GM19023 (cell line): Measurements from ENCODE around the gene PARVA.
"Not testable (repeated sequence)": the region's sequence is repeated elsewhere in the genome, so short reads cannot be mapped to it uniquely, and the experiment has no call there.

ENCODE experiments used
- ATAC-seq: cut with Tn5 transposase; IDR thresholded peaks from one replicate; pipeline ENCODE4 v1.9.1; 2021; ENCODE audit warnings: mild to moderate bottlenecking, moderate library complexity; ENCODE audit not compliant: unreplicated experiment

Gene PARVA

DNA sequence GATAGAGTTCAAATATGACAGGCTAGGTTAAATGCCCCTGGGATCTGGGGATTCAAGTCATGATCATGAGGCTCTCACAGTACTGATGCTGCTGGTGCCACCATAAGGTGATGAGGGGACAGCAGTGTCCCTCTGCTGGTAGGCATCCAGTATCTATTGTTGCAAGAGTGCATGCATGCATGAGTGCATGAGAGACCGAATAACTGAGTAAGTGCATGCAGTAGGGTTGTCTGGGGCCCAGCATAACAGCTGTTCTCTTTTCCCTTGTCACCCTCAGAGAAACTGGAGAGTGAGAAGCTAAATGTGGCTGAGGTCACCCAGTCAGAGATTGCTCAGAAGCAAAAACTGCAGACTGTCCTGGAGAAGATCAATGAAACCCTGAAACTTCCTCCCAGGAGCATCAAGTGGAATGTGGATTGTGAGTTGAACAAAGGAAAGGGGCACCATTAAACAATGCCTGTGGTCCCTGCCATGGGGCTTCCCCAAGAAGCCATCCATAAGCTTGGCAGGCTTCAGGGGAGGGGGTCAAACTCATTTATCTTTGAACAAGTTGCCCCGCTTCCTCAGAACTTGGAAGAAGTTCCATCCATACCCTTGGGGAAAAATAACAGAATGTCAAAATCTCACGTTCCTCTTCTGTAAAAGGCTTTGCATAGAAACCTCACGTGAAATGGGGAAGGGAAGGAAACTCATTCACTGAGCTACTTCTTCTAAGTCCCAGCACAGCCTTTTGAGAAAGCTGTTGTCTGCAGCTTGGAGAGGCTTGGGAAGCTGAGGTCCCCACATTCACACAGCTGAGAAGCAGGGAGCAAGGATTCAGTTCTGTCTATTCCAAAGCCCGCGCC is 119.0 kb downstream of the PARVA start:
- ATAC-seq: no peak

DNA sequence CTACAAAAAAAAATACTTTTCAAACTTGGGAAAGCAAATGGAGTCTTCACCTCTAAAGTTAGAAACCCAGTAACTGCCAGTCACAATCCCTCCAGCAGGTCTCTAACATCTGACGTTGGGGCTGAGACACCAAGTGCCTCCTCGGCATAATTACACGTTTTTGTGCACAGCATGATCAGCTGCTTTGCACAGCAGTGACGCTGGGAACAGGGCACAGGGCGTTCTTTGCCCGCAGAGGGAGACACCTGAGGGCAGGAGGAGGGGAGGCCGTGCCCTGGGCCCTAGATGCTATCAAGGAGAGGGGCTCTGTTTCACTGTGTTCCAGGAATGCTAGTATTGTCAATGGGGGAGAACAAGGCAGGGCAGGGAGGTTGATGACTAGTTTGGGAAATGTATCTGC is 120.1 kb downstream of the PARVA start:
- ATAC-seq: no peak

DNA sequence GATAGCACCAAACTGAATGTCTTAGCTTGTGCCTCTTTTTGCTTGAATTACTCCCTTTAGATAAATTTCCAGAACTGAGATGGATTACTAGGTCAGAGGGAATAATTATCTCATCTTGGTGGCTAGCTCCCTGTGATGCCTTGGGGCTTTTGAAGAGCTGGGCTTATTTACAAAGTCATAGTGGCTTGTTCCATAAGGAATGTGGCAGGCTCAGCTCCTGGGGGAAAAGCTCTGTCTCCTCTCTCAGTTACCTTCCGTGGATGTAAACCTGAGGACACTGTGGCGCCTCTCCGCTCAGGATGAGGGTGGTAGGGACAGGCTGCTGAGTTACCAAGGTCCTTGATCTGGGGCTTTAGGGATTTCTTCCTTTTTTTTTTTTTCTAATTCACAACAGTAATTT is 121.7 kb downstream of the PARVA start:
- ATAC-seq: no peak

DNA sequence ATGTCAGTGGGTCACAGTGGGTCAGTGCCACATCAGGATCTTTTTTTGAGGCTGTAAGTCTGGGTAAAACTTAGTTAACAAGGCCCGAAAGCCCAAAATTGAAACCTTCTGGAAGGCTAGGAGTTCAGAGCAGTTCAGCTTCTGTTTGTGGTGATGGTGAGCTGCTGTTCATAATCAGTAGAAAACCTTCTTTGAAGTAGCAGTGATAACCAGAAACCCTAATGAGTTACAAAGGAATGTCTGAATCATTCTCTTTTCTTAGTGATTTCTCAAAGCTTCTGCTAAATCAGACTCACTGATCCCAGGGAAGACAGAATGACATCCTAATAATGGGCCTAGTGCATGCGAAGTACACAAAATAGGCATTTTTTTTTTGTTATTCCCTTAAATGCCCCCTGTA is 124.7 kb downstream of the PARVA start:
- ATAC-seq: no peak

DNA sequence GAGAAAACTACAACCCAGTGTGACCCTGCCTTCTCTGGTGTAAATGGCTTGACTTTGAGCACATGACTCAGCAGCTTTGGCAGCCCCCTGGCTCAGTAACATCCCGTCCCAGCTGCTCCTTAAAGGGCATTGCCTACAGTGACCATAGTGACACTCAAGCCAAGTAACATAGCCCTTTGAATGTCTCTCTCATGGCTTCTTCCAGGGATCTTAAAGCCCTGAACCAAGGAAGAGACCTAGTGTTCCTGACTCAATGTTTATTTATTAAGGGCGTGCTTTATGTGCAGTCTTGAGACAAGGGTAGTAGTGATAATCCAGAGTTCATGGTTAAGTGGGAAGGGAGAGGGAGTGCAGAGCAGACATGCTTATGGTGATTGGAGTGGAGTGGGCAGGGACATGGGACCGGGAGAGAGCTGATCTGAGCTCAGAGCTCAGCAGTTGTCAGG is 125.7 kb downstream of the PARVA start:
- ATAC-seq: no peak

DNA sequence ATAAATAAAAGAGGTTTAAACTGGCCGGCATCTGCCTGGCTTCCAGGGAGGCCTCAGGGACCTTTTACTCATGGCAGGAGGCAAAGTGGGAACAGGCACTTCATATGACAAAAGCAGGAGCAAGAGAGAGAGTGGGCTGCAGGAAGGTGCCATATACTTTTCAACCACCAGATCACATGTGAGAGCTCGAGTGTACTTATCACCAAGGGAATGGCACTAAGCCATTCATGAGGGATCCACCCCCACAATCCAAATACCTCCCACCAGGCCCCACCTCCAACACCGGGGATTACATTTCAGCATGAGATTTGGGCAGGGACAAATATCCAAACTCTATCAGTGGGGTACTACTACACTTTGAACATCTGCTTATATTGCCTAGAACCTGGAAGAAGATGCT is 126.5 kb downstream of the PARVA start:
- ATAC-seq: no peak

DNA sequence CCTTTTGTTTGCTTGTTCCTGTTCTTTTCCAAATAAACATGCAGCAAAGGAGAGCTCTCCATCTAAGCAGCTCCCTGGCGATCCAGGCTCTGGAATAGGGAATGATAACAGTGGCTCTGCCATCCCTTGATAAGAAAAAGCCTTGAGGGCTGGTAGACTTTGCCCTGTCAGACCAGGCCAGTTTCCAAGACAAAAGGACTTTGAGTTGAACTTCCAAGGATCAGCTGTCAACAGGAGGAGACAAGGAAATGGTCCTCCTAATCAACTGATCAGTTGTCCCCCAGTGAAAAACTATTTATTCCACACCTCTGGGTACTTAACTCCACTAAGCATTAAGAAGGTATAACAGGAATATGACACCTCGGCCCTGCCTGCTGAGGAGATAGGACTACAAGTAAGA is 127.8 kb downstream of the PARVA start:
- no peak for ATAC-seq

DNA sequence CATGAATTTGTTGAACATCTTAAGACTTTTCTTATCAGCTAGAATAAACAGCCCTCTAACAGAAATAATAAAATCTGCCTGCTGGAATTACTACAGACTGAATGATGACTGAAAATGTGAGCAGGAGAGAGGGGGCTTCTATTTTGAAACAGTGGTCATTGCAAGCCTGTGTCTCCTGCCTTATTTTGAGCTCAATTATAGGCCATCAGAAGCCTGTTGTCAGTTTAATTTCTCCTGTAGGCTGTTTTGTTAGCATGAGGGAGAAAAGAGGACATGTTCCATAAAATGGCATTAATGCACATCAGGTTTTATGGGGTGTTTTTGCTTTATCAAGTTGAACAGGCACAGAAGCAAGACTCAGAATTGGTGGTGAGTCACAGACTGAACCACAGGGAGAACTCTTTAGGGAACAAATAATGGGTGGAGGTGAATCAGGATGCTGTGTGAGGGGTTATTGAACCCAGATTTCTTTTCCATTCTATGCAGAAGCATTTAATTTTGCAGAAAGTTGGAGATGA is 129.1 kb downstream of the PARVA start:
- ATAC-seq: no peak

DNA sequence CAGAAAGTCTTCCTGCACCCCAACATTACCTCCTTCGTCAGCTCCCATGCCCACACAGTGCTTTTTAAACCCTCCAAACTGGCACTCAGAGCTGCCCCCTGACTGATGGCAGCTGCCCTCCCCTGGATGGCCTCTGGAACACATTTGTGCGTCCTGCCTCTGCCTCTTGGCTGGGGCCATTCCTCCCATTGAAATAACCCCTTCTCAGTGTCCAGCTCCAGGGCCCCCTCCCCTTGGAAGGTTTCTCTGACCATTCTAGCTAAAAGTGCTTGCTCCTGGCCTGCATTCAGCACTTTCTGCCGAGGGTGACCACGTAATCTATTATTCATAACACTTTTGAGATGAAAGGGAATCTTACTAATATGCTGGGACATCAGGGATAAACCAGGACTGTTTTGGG is 130.0 kb downstream of the PARVA start:
- no peak for ATAC-seq

DNA sequence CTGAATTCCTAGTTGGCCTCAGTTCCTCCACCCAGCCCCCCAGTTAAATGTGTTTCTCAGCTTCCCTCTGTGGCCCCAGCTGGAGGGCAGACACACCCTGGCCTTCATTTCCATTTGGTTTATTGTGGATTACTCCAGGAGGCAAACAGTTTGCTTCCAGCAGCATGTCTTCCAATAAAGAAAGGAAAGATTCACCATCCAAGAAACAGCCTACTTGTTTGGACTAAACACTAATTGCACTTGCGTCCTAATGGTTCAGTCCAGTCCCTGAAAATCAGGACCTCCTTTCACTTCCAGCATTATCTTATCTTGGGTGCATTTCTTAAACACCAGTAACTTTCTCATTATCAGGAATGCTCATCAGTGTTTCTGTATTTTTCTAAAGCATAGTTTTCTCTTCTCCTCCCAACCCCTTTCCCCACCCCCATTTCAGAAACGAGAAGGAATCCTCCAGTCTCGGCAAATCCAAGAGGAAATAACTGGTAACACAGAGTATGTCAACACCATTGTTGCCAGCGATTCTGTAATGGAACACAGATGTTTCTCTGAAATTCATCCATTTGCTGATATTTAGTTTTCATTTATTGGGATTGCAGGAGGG is 130.9 kb downstream of the PARVA start:
- no peak for ATAC-seq

DNA sequence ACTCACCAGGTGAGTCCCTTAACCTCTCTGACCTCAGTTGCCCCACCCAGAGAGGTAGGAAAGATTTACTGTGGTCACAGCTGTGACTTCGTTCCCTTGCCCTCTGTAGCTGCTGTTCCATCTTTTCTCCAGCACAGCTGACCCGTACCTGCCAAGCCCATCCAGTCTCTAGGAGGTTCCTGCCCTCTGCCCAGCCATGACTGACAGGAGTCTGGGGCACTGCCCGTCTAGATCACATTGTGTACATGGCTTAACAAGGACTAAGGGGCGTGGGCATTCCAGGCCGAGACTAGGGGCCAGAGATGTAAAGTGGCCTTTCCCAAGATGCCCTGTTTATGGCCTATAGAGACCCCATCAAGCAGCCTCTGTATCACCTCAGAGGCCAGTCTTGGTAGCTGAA is 132.0 kb downstream of the PARVA start:
- no peak for ATAC-seq

DNA sequence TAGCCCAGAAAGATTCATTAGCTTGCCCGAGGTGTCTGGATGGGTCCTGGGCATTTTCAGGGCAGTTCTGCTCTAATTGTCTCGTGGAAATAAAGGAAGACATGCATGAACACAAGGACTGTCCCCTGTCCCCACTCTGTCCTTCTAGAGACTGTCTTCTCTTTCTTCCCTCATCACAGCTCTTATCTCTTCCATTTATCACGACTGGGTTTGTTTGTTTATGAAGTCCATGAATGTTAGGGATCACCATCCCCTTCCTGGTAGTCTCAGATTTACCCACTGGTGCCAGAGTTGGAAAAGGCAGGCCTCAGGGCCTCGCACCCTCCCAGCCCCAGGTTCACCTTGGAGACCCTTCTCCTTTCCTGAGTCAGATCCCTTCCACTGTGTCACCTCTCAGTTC is 134.8 kb downstream of the PARVA start:
- ATAC-seq: no peak

DNA sequence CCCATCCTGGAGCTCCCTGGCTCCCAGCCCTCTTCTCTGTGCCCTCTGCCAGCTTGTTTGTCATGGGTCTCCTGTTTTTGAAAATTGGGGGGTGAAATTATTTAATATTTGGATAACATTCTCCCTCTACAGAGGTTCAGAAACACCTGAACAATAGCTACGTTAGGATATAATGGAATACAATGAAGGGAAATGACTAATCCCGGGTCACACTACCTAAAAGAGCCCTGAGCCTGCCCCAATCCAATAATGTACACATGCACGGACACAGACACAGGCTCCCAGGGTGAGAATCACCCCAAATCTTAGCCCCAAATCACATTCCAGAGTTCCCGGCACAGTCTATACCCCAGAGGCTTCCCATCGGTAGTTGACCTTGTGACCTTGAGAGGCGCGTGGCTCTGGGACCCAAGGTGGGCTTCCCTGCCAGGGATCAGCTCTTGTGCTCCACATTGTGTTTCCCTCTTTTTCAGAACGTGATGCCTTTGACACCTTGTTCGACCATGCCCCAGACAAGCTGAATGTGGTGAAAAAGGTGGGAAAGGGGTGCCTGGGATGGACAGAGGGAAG is 135.5 kb downstream of the PARVA start:
- ATAC-seq: no peak

DNA sequence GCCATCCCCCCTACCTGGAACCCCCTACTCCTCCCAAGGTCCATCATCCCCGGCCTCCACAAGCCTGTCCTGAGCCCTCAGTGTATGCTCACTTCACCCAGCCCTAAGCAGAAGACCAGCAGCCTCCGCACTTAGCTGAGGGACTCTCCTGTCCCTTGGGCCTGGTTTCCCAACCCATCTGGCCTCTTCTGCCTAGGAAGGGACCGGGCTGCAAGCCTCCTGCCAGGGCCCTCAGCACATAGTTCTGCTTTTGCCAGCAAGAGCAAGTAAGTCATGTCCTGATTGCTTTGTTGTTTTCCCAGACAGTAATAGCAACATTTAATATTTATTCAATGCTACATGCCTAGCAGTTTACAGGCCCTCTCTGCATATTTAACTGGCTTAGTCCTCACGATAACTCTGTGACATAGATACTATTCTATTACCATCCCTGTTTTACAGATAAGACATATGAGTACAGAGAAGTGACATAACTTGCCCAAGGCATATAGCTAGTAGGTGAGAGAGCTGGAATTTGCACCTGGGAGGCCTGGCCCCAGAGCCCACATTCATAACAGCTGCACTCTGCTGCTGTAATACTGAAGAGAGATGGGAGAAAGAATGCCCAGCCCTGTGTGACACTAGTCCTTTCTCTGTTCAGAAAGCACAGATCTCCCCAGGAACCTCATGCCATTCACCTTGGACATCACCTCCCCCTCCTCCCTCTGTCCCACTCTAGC is 139.2 kb downstream of the PARVA start:
- ATAC-seq: no peak

DNA sequence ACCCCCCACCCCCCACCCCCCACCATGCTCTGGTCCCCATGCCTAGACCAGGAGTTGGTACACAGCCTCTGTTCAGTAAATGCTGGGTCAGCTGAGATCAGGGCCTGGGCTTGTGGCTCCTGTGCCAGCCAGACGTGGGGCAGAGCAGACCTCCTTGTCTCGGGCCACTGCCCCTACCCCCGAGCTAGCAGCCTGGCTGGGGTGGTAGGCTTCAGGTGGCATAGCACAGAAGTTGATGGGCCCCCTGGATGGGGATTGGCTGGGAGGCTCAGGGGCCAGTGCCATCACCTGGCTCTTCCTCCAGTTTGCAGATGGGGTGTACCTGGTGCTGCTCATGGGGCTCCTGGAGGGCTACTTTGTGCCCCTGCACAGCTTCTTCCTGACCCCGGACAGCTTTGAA is 139.9 kb downstream of the PARVA start:
- ATAC-seq: no peak

DNA sequence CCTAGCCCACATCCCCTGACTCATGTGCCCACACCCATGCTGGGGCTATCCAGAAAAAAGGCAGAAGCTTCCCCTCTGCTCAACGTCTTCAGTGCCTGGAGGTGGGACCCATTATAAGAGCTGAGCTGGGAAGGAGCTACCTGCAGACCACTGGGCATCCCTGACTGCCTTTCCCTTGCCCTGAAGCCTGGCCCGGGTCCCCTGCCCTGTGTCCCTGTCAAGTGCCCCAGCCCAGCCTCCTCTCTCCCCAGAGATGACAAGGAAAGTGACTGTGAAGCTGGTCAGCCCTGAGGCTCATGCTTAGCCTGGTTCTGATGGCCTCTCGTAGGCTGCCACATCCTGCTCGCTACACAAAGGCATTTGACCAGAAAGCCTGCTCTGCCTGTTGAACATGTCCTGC is 140.4 kb downstream of the PARVA start:
- ATAC-seq: no peak

DNA sequence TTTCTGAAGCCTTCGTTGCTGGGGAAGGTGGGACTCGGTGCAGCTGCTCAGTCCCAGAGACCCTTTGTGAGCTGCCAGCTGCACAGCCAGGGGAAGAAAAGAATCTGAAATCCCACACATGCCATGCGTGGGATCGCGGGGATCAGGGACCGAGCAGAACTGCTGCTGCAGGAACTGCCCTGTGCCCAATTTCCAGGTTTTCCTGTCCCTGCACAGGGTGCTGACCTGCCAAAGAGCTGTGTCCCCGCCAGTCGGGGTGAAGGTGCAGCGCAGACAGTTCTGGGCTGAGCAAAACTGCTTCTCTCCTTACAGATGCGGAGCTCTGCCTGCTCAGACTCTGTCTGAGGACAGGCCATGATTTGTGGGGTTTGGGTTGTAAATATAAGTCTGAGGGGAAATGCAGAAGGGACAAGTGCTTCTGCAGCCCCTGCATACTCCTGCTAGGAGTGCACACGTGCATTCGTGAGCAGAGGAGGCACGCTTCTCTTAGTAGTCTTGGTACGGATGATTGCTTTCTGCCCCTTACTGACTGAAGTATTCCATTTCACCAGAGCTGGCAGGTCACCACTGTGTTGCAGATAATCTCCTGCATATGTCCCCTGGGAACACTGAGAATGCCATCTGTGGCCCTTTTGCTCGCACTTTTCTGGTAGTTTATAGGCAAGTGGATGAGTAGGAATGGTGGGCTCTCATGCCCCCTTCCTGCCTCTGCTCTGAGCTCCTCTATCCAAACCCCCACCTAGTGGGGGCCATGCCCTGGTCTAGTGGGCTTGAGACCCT is 141.4 kb downstream of the PARVA start:
- no peak for ATAC-seq

DNA sequence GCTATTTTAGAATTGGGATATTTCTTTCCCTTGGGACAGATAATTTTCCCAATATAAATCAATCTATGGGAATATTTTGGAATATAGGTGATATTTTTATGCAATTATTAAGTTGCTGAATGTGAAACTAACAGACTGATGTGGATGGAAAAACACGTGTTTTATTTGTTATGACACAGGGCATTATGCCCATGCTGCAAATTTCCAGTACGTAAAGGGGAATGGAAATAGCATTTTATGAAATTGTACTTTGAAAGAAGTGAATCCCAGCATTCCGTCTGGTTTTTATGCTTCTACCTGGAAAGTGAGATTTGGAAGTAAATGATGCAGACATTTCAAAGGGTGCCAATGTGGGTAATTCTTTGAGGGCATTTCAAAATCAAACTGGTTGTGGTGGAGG is 142.7 kb downstream of the PARVA start:
- ATAC-seq: no peak

DNA sequence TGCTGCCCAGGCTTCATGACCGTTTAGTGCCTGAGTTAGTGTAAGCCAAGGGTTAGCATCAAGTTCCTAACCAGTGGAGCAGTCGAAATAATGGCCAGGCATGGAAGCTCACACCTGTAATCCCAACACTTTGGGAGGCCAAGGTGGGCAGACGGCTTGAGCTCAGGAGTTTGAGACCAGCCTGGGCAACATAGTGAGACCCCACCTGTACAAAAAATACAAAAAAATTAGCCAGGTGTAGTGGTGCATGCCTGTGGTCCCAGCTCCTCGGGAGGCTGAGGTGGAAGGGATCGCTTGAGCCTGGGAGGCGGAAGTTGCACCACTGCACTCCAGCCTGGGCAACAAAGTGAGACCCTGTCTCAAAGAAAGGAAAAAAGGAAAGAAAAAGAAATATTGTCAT is 143.2 kb downstream of the PARVA start:
- ATAC-seq: not testable (repeated sequence)

DNA sequence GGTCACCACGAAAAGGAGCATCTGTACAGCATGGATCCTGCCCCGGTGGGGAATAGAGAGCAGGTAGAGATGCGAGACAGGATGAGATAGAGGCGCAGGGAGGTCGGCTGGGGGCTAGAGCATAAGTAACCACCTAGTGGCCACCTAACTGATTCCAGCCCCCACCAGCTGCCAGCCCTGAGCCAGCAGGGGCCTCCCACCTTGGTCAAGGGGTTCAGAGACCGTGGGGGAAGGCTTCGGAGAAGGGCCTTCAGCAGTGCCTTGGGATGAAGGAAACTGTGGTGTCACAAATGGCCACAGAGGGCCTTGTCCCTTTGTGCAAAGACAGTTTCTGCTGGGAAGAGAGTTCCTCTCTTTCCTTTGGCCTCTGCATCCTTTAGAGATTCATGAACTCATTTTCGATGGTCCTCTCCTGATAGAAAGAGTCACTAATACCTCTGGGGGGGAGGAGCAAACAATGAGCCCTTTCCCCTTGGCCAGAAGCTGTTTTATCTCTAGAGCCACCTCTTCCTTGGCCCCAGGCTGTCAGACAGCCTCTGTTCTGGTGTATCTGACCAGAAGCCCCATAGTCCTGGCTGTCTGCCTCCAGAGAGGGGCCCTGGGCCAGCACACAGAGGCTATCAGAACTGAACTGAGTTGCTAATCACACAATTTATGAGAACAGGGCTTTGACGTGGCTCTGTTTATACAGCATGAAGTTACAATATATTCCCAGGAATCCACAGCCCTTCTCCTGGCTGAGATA is 146.0 kb downstream of the PARVA start:
- ATAC-seq: no peak
